Raji (cell line): ENCODE data around the gene F7.

Experiments
- POLR2A ChIP-seq: IDR thresholded peaks from 2 replicates; pipeline ENCODE4 v1.6.1; 2011; ENCODE audit warnings: low read depth, low read length, control low read depth; ENCODE audit not compliant: insufficient read depth

F7 gene

GRCh38 chr13:113105032-113105920, at the start of gene F7:
Gene F7 (plus strand): TSS chr13:113105791. CDS start chr13:113105842, 51 bp downstream.
- TF ChIP-seq POLR2A, result no peak

- no peak for TF ChIP-seq POLR2A
Measured at GRCh38 chr13:113057084-113057483, 48.5 kb upstream of the F7 start.

GRCh38 chr13:113058129-113058987, 47.2 kb upstream of the F7 start:
- no peak for TF ChIP-seq POLR2A

- TF ChIP-seq POLR2A, result no peak
Measured at GRCh38 chr13:113058988-113059850, 46.4 kb upstream of the F7 start.

- TF ChIP-seq POLR2A, result no peak
Measured at GRCh38 chr13:113059891-113060290, 45.7 kb upstream of the F7 start.

GRCh38 chr13:113060557-113061270, 44.9 kb upstream of the F7 start:
- no peak for TF ChIP-seq POLR2A

- TF ChIP-seq POLR2A, result no peak
Measured at GRCh38 chr13:113061271-113061625, 44.3 kb upstream of the F7 start.

- no peak for TF ChIP-seq POLR2A
Measured at GRCh38 chr13:113061796-113062425, 43.7 kb upstream of the F7 start.

GRCh38 chr13:113062691-113063090, 42.9 kb upstream of the F7 start:
- no peak for TF ChIP-seq POLR2A

- TF ChIP-seq POLR2A, result no peak
Measured at GRCh38 chr13:113063091-113063491, 42.5 kb upstream of the F7 start.

GRCh38 chr13:113064000-113064533, 41.5 kb upstream of the F7 start:
- no peak for TF ChIP-seq POLR2A

GRCh38 chr13:113064534-113065405, 40.8 kb upstream of the F7 start:
- TF ChIP-seq POLR2A, result no peak
